GM19372 (cell line): ENCODE measurements around the gene TPGS1.

Experiments
- ATAC-seq: cut with Tn5 transposase; IDR thresholded peaks from one replicate; pipeline ENCODE4 v1.9.1; 2021; ENCODE audit warnings: mild to moderate bottlenecking, low read depth, moderate library complexity; ENCODE audit not compliant: unreplicated experiment

TPGS1 gene

GRCh38 chr19:507286-508203 is at the start of gene TPGS1:
TPGS1 (plus strand) TSS chr19:507497; CDS start chr19:507507, 10 bp downstream.
- peak; percentile 47 for ATAC-seq

- ATAC-seq, result no peak
Observed at GRCh38 chr19:457636-458035, 49.7 kb upstream of the TPGS1 start.

GRCh38 chr19:458091-459042 is 48.9 kb upstream of the TPGS1 start:
- ATAC-seq, result no peak

GRCh38 chr19:459724-460511 is 47.4 kb upstream of the TPGS1 start:
- ATAC-seq, result no peak

GRCh38 chr19:460877-461720 is 46.2 kb upstream of the TPGS1 start, which contains the start of gene SHC2:
SHC2 (minus strand) TSS chr19:461033; CDS start chr19:460996, 37 bp downstream.
- ATAC-seq, result no peak

GRCh38 chr19:461721-462551 is 45.4 kb upstream of the TPGS1 start:
- ATAC-seq, result no peak

GRCh38 chr19:463483-464207 is 43.7 kb upstream of the TPGS1 start:
- no peak for ATAC-seq

- ATAC-seq, result no peak
Observed at GRCh38 chr19:464208-464545, 43.1 kb upstream of the TPGS1 start.

GRCh38 chr19:465056-465816 is 42.1 kb upstream of the TPGS1 start:
- no peak for ATAC-seq

GRCh38 chr19:467554-467953 is 39.7 kb upstream of the TPGS1 start:
- ATAC-seq, result no peak

- no peak for ATAC-seq
Observed at GRCh38 chr19:468587-469256, 38.6 kb upstream of the TPGS1 start.

- ATAC-seq, result no peak
Observed at GRCh38 chr19:469833-470232, 37.5 kb upstream of the TPGS1 start.

GRCh38 chr19:470701-471100 is 36.6 kb upstream of the TPGS1 start:
- no peak for ATAC-seq

- ATAC-seq, result no peak
Observed at GRCh38 chr19:472005-472858, 35.1 kb upstream of the TPGS1 start.

- no peak for ATAC-seq
Observed at GRCh38 chr19:474126-475078, 32.9 kb upstream of the TPGS1 start.
